ENCODE data around the gene PHF2.
A peak's percentile ranks its signal among the peaks of the same experiment; 100 is the strongest.

The PHF2 gene

GRCh38 chr9:93565089-93565488, 11.3 kb upstream of the PHF2 start:
- Histone ChIP-seq H3K4me1 (ENCODE audit: insufficient read depth, low read length, poor library complexity, severe bottlenecking) (peaks cover 15% of the 10 kb centered on the region), H3K4me3 (ENCODE audit: low read length, poor library complexity, severe bottlenecking) (no peak overlapping the region), H3K9me2 (replicated peaks; ENCODE audit: low read depth, low read length) (no peaks in the 10 kb centered on the region), H3K9me3 (ENCODE audit: insufficient read depth, low read depth, low read length) (no peaks in the 10 kb centered on the region), H3K4me2 (ENCODE audit: low read depth, low read length, poor library complexity, severe bottlenecking) (no peak overlapping the region), H3K36me3 (ENCODE audit: insufficient read depth, low read length) (peaks cover 39% of the 10 kb centered on the region; the same call in 1 of the 2 replicates), H3K9ac (ENCODE audit: low read depth, low read length, poor library complexity, severe bottlenecking) (no peak overlapping the region), H3F3A (ENCODE audit: low read depth) (peaks cover 3% of the 10 kb centered on the region; the same call in 1 of the 2 replicates), H2AFZ (ENCODE audit: low read length) (no peak overlapping the region), H3K27me3 (ENCODE audit: insufficient read depth, low read length, poor library complexity, severe bottlenecking) (no peaks in the 10 kb centered on the region), H4K20me1 (ENCODE audit: insufficient read depth, low read length, poor library complexity, severe bottlenecking) (no peaks in the 10 kb centered on the region), H3K79me2 (ENCODE audit: insufficient read depth, low read length) (peaks cover 5% of the 10 kb centered on the region; the same call in 1 of the 2 replicates)
- TF ChIP-seq, protein P1, sequence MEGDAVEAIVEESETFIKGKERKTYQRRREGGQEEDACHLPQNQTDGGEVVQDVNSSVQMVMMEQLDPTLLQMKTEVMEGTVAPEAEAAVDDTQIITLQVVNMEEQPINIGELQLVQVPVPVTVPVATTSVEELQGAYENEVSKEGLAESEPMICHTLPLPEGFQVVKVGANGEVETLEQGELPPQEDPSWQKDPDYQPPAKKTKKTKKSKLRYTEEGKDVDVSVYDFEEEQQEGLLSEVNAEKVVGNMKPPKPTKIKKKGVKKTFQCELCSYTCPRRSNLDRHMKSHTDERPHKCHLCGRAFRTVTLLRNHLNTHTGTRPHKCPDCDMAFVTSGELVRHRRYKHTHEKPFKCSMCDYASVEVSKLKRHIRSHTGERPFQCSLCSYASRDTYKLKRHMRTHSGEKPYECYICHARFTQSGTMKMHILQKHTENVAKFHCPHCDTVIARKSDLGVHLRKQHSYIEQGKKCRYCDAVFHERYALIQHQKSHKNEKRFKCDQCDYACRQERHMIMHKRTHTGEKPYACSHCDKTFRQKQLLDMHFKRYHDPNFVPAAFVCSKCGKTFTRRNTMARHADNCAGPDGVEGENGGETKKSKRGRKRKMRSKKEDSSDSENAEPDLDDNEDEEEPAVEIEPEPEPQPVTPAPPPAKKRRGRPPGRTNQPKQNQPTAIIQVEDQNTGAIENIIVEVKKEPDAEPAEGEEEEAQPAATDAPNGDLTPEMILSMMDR (conservative IDR thresholded peaks at IDR 0.05; ENCODE audit: low read length): no peak
- TF ChIP-seq EZH2phosphoT487 (IDR thresholded peaks at IDR 0.05; ENCODE audit: borderline replicate concordance): no peak

GRCh38 chr9:93566408-93567270, 9.7 kb upstream of the PHF2 start:
- Histone ChIP-seq H3F3A (ENCODE audit: low read depth) (peaks cover 3% of the 10 kb centered on the region; the same call in 1 of the 2 replicates), H4K20me1 (ENCODE audit: insufficient read depth, low read length, poor library complexity, severe bottlenecking) (no peaks in the 10 kb centered on the region), H2AFZ (ENCODE audit: low read length) (peak overlapping the region; percentile 79), H3K9me3 (ENCODE audit: insufficient read depth, low read depth, low read length) (no peaks in the 10 kb centered on the region), H3K79me2 (ENCODE audit: insufficient read depth, low read length) (peaks cover 5% of the 10 kb centered on the region; the same call in 1 of the 2 replicates), H3K27me3 (ENCODE audit: insufficient read depth, low read length, poor library complexity, severe bottlenecking) (no peaks in the 10 kb centered on the region), H3K9me2 (replicated peaks; ENCODE audit: low read depth, low read length) (no peaks in the 10 kb centered on the region), H3K9ac (ENCODE audit: low read depth, low read length, poor library complexity, severe bottlenecking) (peak overlapping the region; percentile 96), H3K4me1 (ENCODE audit: insufficient read depth, low read length, poor library complexity, severe bottlenecking) (peaks cover 15% of the 10 kb centered on the region), H3K36me3 (ENCODE audit: insufficient read depth, low read length) (peaks cover 34% of the 10 kb centered on the region; the same call in 1 of the 2 replicates), H3K4me3 (ENCODE audit: low read length, poor library complexity, severe bottlenecking) (peak overlapping the region; percentile 81), H3K4me2 (ENCODE audit: low read depth, low read length, poor library complexity, severe bottlenecking) (peak overlapping the region; percentile 95)
- TF ChIP-seq EZH2phosphoT487 (IDR thresholded peaks at IDR 0.05; ENCODE audit: borderline replicate concordance): no peak
- TF ChIP-seq, protein P1 (conservative IDR thresholded peaks at IDR 0.05; ENCODE audit: low read length): peak; percentile 80

- Histone ChIP-seq H3K9ac (ENCODE audit: low read depth, low read length, poor library complexity, severe bottlenecking) (peak overlapping the region; percentile 96), H3K9me2 (replicated peaks; ENCODE audit: low read depth, low read length) (no peaks in the 10 kb centered on the region), H3K4me1 (ENCODE audit: insufficient read depth, low read length, poor library complexity, severe bottlenecking) (peaks cover 15% of the 10 kb centered on the region), H3K9me3 (ENCODE audit: insufficient read depth, low read depth, low read length) (no peaks in the 10 kb centered on the region), H3K27me3 (ENCODE audit: insufficient read depth, low read length, poor library complexity, severe bottlenecking) (no peaks in the 10 kb centered on the region), H3F3A (ENCODE audit: low read depth) (peaks cover 3% of the 10 kb centered on the region; the same call in 1 of the 2 replicates), H4K20me1 (ENCODE audit: insufficient read depth, low read length, poor library complexity, severe bottlenecking) (no peaks in the 10 kb centered on the region), H3K79me2 (ENCODE audit: insufficient read depth, low read length) (peaks cover 5% of the 10 kb centered on the region; the same call in 1 of the 2 replicates), H3K36me3 (ENCODE audit: insufficient read depth, low read length) (peaks cover 27% of the 10 kb centered on the region; the same call in 1 of the 2 replicates), H3K4me2 (ENCODE audit: low read depth, low read length, poor library complexity, severe bottlenecking) (peak overlapping the region; percentile 95), H2AFZ (ENCODE audit: low read length) (peak overlapping the region; percentile 79), H3K4me3 (ENCODE audit: low read length, poor library complexity, severe bottlenecking) (peak overlapping the region; percentile 81)
- no peak for TF ChIP-seq EZH2phosphoT487 (IDR thresholded peaks at IDR 0.05; ENCODE audit: borderline replicate concordance)
- TF ChIP-seq, protein P1 (conservative IDR thresholded peaks at IDR 0.05; ENCODE audit: low read length): no peak
Observed at GRCh38 chr9:93567271-93567959, 9.0 kb upstream of the PHF2 start.
